ENCODE measurements around the gene UGGT1. TPM values are rescaled to one million over a fixed set of nuclear protein-coding genes. Genes with fewer than 3 reads are reported as not detected.

UGGT1 gene
- polyA plus RNA-seq, 1 of the 3 experiments (the other 2 are of a cell fraction) = 20.0 TPM

- no peak overlapping the region for H2AFZ ChIP-seq (ENCODE audit: low read depth)
- H3K4me1 ChIP-seq (ENCODE audit: control insufficient read depth in 1 of 2, insufficient read depth in 2 of 2, low read depth in 1 of 2, low read length in 1 of 2) = no peaks in the 10 kb centered on the region
- peaks cover 5% of the 10 kb centered on the region for H3F3A ChIP-seq (replicated peaks; ENCODE audit: insufficient read depth)
- H3K4me2 ChIP-seq = no peak overlapping the region
- no peaks in the 10 kb centered on the region; the same call in 1 of the 2 replicates for H3K9me3 ChIP-seq
- DNase-seq = no peak
- no peak overlapping the region for H3K4me3 ChIP-seq (ENCODE audit: low read depth in 2 of 2, low read length in 1 of 2)
- H3K9ac ChIP-seq = no peak overlapping the region
- CTCF ChIA-PET = no interaction called here
- no peaks in the 10 kb centered on the region for H3K79me2 ChIP-seq (ENCODE audit: insufficient read depth)
- no peak overlapping the region for H3K27ac ChIP-seq (ENCODE audit: low read depth in 2 of 2, low read length in 1 of 2)
- WGBS (ENCODE audit: low lambda C conversion rate) = 83% methylated on average over 8 of the region's 8 CpGs
- H3K27me3 ChIP-seq (ENCODE audit: insufficient read depth) = no peaks in the 10 kb centered on the region
- no peaks in the 10 kb centered on the region for H3K9me2 ChIP-seq
- TF ChIP-seq RFX5 (IDR thresholded peaks at IDR 0.05; ENCODE audit: low read length) = no peak
- TF ChIP-seq MAX (IDR thresholded peaks at IDR 0.05; ENCODE audit: low read depth) = no peak
- TF ChIP-seq POLR2AphosphoS5 (IDR thresholded peaks at IDR 0.05; ENCODE audit: low read depth, low read length) = no peak
- TF ChIP-seq TAF1 (IDR thresholded peaks at IDR 0.05; ENCODE audit: borderline replicate concordance, low read depth, low read length) = no peak
- no peak for TF ChIP-seq RCOR1 (IDR thresholded peaks at IDR 0.05; ENCODE audit: low read length)
- TF ChIP-seq JUND (IDR thresholded peaks at IDR 0.05) = no peak
- no peak for TF ChIP-seq CTCF (IDR thresholded peaks at IDR 0.05)
- TF ChIP-seq IRF3 (IDR thresholded peaks at IDR 0.05; ENCODE audit: low read depth, low read length) = no peak
- TF ChIP-seq MXI1 (IDR thresholded peaks at IDR 0.05; ENCODE audit: low read depth, low read length) = no peak
- TF ChIP-seq FOSL2 (IDR thresholded peaks at IDR 0.05; ENCODE audit: borderline replicate concordance, low read depth) = no peak
- TF ChIP-seq FOXM1 (IDR thresholded peaks at IDR 0.05; ENCODE audit: low read depth) = no peak
- TF ChIP-seq YY1 (IDR thresholded peaks at IDR 0.05; ENCODE audit: low read depth) = no peak
- no peak for TF ChIP-seq ELF1 (IDR thresholded peaks at IDR 0.05)
- no peak for TF ChIP-seq USF1 (IDR thresholded peaks at IDR 0.05; ENCODE audit: borderline replicate concordance, low read depth)
- no peak for TF ChIP-seq RAD21 (IDR thresholded peaks at IDR 0.05; ENCODE audit: low read length)
- no peak for TF ChIP-seq USF2 (IDR thresholded peaks at IDR 0.05; ENCODE audit: borderline replicate concordance, low read depth, low read length)
- TF ChIP-seq REST (IDR thresholded peaks at IDR 0.05; ENCODE audit: low read depth, low read length) = no peak
- no peaks in the 10 kb centered on the region for H4K20me1 ChIP-seq (ENCODE audit: insufficient read depth)
- peaks cover 50% of the 10 kb centered on the region in 2 experiments for H3K36me3 ChIP-seq (replicated peaks in 1 of 2; ENCODE audit: control insufficient read depth in 1 of 2, insufficient read depth in 2 of 2, low read length in 1 of 2)
- POLR2A ChIA-PET = no interaction called here
These were observed 25.1 kb downstream of the UGGT1 start for GRCh38 chr2:128115921-128116623.
